WTC11 (cell line): ENCODE results near the gene HJURP.

Experiments
- CREB1 ChIP-seq: sonication (generic); formaldehyde crosslinking; IDR thresholded peaks from 2 replicates; pipeline ENCODE4 v1.8.0; 2023; ENCODE audit warnings: mild to moderate bottlenecking, missing genetic modification reagents
- E2F1 ChIP-seq: sonication (generic); formaldehyde crosslinking; IDR thresholded peaks from 2 replicates; pipeline ENCODE4 v1.8.0; 2022; ENCODE audit warnings: mild to moderate bottlenecking, missing genetic modification reagents
- ELF4 ChIP-seq: sonication (generic); formaldehyde crosslinking; IDR thresholded peaks from 2 replicates; pipeline ENCODE4 v1.8.1; 2022; ENCODE audit warnings: low read depth, mild to moderate bottlenecking, moderate library complexity, missing genetic modification reagents
- ESRRA ChIP-seq: sonication (generic); formaldehyde crosslinking; IDR thresholded peaks from 2 replicates; pipeline ENCODE4 v1.8.1; 2022; ENCODE audit warnings: mild to moderate bottlenecking, missing genetic modification reagents, borderline replicate concordance
- MAX ChIP-seq: sonication (generic); formaldehyde crosslinking; IDR thresholded peaks from 2 replicates; pipeline ENCODE4 v1.8.0; 2022; ENCODE audit warnings: mild to moderate bottlenecking, missing genetic modification reagents
- NFYB ChIP-seq: sonication (generic); formaldehyde crosslinking; conservative IDR thresholded peaks from 2 replicates; pipeline ENCODE4 v1.8.0; 2022; ENCODE audit warnings: low read depth, missing genetic modification reagents
- RELA ChIP-seq: sonication (generic); formaldehyde crosslinking; IDR thresholded peaks from 2 replicates; pipeline ENCODE4 v1.8.1; 2022; ENCODE audit warnings: missing genetic modification reagents, mild to moderate bottlenecking, borderline replicate concordance
- SP1 ChIP-seq: sonication (generic); formaldehyde crosslinking; conservative IDR thresholded peaks from 2 replicates; pipeline ENCODE4 v1.8.1; 2022; ENCODE audit warnings: missing genetic modification reagents
- TEAD4 ChIP-seq: sonication (generic); formaldehyde crosslinking; IDR thresholded peaks from 2 replicates; pipeline ENCODE4 v1.8.0; 2022; ENCODE audit warnings: mild to moderate bottlenecking, missing genetic modification reagents
- ZNF232 ChIP-seq: sonication (generic); formaldehyde crosslinking; IDR thresholded peaks from 2 replicates; pipeline ENCODE4 v1.8.0; 2022; ENCODE audit warnings: mild to moderate bottlenecking, missing genetic modification reagents
- ZNF425 ChIP-seq: fragments of 250-450 bp; sonication (Bioruptor Pico); conservative IDR thresholded peaks from 2 replicates; pipeline ENCODE4 v1.9.0; 2021; ENCODE audit warnings: mild to moderate bottlenecking
- TF ChIP-seq, protein P1 (sequence below): fragments of 200-600 bp; IDR thresholded peaks from 2 replicates; pipeline ENCODE4 v1.8.0; 2022; ENCODE audit warnings: antibody characterized with exemption

GRCh38 chr2:233798335-233799086 lies 55.8 kb downstream of the HJURP start:
- TF ChIP-seq TEAD4 (CRISPR knock-in tag): no peak
- TF ChIP-seq, protein P1, sequence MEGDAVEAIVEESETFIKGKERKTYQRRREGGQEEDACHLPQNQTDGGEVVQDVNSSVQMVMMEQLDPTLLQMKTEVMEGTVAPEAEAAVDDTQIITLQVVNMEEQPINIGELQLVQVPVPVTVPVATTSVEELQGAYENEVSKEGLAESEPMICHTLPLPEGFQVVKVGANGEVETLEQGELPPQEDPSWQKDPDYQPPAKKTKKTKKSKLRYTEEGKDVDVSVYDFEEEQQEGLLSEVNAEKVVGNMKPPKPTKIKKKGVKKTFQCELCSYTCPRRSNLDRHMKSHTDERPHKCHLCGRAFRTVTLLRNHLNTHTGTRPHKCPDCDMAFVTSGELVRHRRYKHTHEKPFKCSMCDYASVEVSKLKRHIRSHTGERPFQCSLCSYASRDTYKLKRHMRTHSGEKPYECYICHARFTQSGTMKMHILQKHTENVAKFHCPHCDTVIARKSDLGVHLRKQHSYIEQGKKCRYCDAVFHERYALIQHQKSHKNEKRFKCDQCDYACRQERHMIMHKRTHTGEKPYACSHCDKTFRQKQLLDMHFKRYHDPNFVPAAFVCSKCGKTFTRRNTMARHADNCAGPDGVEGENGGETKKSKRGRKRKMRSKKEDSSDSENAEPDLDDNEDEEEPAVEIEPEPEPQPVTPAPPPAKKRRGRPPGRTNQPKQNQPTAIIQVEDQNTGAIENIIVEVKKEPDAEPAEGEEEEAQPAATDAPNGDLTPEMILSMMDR: no peak
- no peak for TF ChIP-seq CREB1 (CRISPR knock-in tag)
- no peak for TF ChIP-seq ELF4
- no peak for TF ChIP-seq ZNF425 (CRISPR knock-in tag)
- TF ChIP-seq E2F1 (CRISPR knock-in tag): no peak
- no peak for TF ChIP-seq ESRRA (CRISPR knock-in tag)
- no peak for TF ChIP-seq MAX
- no peak for TF ChIP-seq SP1 (CRISPR knock-in tag)
- no peak for TF ChIP-seq NFYB (CRISPR knock-in tag)
- TF ChIP-seq ZNF232 (CRISPR knock-in tag): no peak
- no peak for TF ChIP-seq RELA
